ENCODE data around the gene C19orf33.

C19orf33 gene

GRCh38 chr19:38270587-38271167 is 33.4 kb upstream of the C19orf33 start:
- no peak for TF ChIP-seq GATA1 (IDR thresholded peaks at IDR 0.05; ENCODE audit: low read depth, low read length)
- no peak for TF ChIP-seq POLR2A (IDR thresholded peaks at IDR 0.05; ENCODE audit: low read length)
- peak; percentile 73 to 87 for DNase-seq

- no peak for DNase-seq
- TF ChIP-seq GATA1 (IDR thresholded peaks at IDR 0.05; ENCODE audit: low read depth, low read length) (no peak), POLR2A (IDR thresholded peaks at IDR 0.05; ENCODE audit: low read length) (no peak)
Measured at GRCh38 chr19:38273499-38273898, 30.6 kb upstream of the C19orf33 start.

- DNase-seq, result no peak
- TF ChIP-seq GATA1 (IDR thresholded peaks at IDR 0.05; ENCODE audit: low read depth, low read length), result no peak
- TF ChIP-seq POLR2A (IDR thresholded peaks at IDR 0.05; ENCODE audit: low read length), result no peak
Measured at GRCh38 chr19:38274739-38275138, 29.3 kb upstream of the C19orf33 start.

GRCh38 chr19:38276942-38277517 is 27.0 kb upstream of the C19orf33 start:
- DNase-seq, result no peak
- TF ChIP-seq POLR2A (IDR thresholded peaks at IDR 0.05; ENCODE audit: low read length) (no peak), GATA1 (IDR thresholded peaks at IDR 0.05; ENCODE audit: low read depth, low read length) (no peak)

- no peak for TF ChIP-seq GATA1 (IDR thresholded peaks at IDR 0.05; ENCODE audit: low read depth, low read length)
- TF ChIP-seq POLR2A (IDR thresholded peaks at IDR 0.05; ENCODE audit: low read length), result no peak
- DNase-seq, result no peak
Measured at GRCh38 chr19:38277549-38277948, 26.5 kb upstream of the C19orf33 start.

- TF ChIP-seq POLR2A (IDR thresholded peaks at IDR 0.05; ENCODE audit: low read length) (no peak), GATA1 (IDR thresholded peaks at IDR 0.05; ENCODE audit: low read depth, low read length) (no peak)
- no peak for DNase-seq
Measured at GRCh38 chr19:38277969-38278680, 25.9 kb upstream of the C19orf33 start.

GRCh38 chr19:38278751-38279150 is 25.3 kb upstream of the C19orf33 start:
- no peak for DNase-seq
- TF ChIP-seq GATA1 (IDR thresholded peaks at IDR 0.05; ENCODE audit: low read depth, low read length), result no peak

- TF ChIP-seq POLR2A (IDR thresholded peaks at IDR 0.05; ENCODE audit: low read length), result no peak
- no peak for TF ChIP-seq GATA1 (IDR thresholded peaks at IDR 0.05; ENCODE audit: low read depth, low read length)
- DNase-seq, result no peak
Measured at GRCh38 chr19:38280030-38280921, 23.8 kb upstream of the C19orf33 start.

- no peak for DNase-seq
- TF ChIP-seq GATA1 (IDR thresholded peaks at IDR 0.05; ENCODE audit: low read depth, low read length) (no peak), POLR2A (IDR thresholded peaks at IDR 0.05; ENCODE audit: low read length) (no peak)
Measured at GRCh38 chr19:38281811-38282566, 22.1 kb upstream of the C19orf33 start.

GRCh38 chr19:38283271-38283670 is 20.8 kb upstream of the C19orf33 start:
- TF ChIP-seq POLR2A (IDR thresholded peaks at IDR 0.05; ENCODE audit: low read length), result no peak
- no peak for TF ChIP-seq GATA1 (IDR thresholded peaks at IDR 0.05; ENCODE audit: low read depth, low read length)
- DNase-seq, result no peak

- TF ChIP-seq GATA1 (IDR thresholded peaks at IDR 0.05; ENCODE audit: low read depth, low read length) (no peak), POLR2A (IDR thresholded peaks at IDR 0.05; ENCODE audit: low read length) (no peak)
- no peak for DNase-seq
Measured at GRCh38 chr19:38284422-38284821, 19.6 kb upstream of the C19orf33 start.

GRCh38 chr19:38285567-38285966 is 18.5 kb upstream of the C19orf33 start:
- no peak for DNase-seq
- TF ChIP-seq GATA1 (IDR thresholded peaks at IDR 0.05; ENCODE audit: low read depth, low read length) (no peak), POLR2A (IDR thresholded peaks at IDR 0.05; ENCODE audit: low read length) (no peak)

- TF ChIP-seq POLR2A (IDR thresholded peaks at IDR 0.05; ENCODE audit: low read length), result no peak
- TF ChIP-seq GATA1 (IDR thresholded peaks at IDR 0.05; ENCODE audit: low read depth, low read length), result no peak
- DNase-seq, result no peak
Measured at GRCh38 chr19:38287604-38288003, 16.4 kb upstream of the C19orf33 start.
